ENCODE results near the gene MNS1. TPM values are rescaled to one million over a fixed set of nuclear protein-coding genes. Genes with fewer than 3 reads are reported as not detected.

Gene MNS1
- total and polyA plus RNA-seq, 2 of the 13 experiments (the other 11 are each of a cell fraction or from before 2014, with no cell fraction given), result 0.22 to 1.7 TPM

GRCh38 chr15:56394909-56395308 lies 70.0 kb downstream of the MNS1 start:
- Histone ChIP-seq H3K9me3 (ENCODE audit: low read length) (no peaks in the 10 kb centered on the region), H3K27ac (ENCODE audit: extremely low read length, insufficient read depth, low read length) (no peak overlapping the region), H3K36me3 (replicated peaks in 1 of 2; ENCODE audit: control insufficient read depth in 1 of 2, insufficient read depth in 2 of 2, low read length in 2 of 2) (no peaks in the 10 kb centered on the region), H3K9ac (ENCODE audit: insufficient read depth, low read depth, low read length) (no peak overlapping the region), H3K4me1 (ENCODE audit: insufficient read depth, low read length) (no peaks in the 10 kb centered on the region), H3K79me2 (ENCODE audit: insufficient read depth, low read length) (no peaks in the 10 kb centered on the region), H4K20me1 (ENCODE audit: insufficient read depth, low read length) (no peaks in the 10 kb centered on the region), H3K4me3 (replicated peaks in 1 of 3; ENCODE audit: insufficient read depth in 1 of 3, low read depth in 2 of 3, low read length in 3 of 3) (no peak overlapping the region), H2AFZ (ENCODE audit: low read length) (no peak overlapping the region), H3K4me2 (ENCODE audit: low read depth, low read length) (no peak overlapping the region), H3K27me3 (ENCODE audit: control insufficient read depth in 1 of 2, insufficient read depth in 2 of 2, low read length in 2 of 2) (no peaks in the 10 kb centered on the region)
- FAIRE-seq (no peak), ATAC-seq (no peak), DNase-seq (ENCODE audit: low spot score) (no peak)
- WGBS (ENCODE audit: low lambda C conversion rate), result 97% methylated on average over 1 of the region's 1 CpG
- BruUV-seq (replicated peaks), result no TSS peak
- ChIA-PET CTCF (ENCODE audit: low intra/inter-chr PET ratio, low total read pairs) (no interaction called here), POLR2A (no interaction called here)
- intact Hi-C loops (cut with micrococcal nuclease; ENCODE audit: unreplicated experiment), result no loop called here
- in situ Hi-C loops (cut with HindIII; ENCODE audit: extremely low pct_ligation_motif_present, low pct_unique_long_range_greater_than_20kb), result no loop called here
- TF ChIP-seq ZBTB7B (CRISPR knock-in tag; IDR thresholded peaks at IDR 0.05), result no peak

- DNase-seq (ENCODE audit: low spot score) (no peak), ATAC-seq (no peak), FAIRE-seq (no peak)
- Histone ChIP-seq H3K27me3 (ENCODE audit: control insufficient read depth in 1 of 2, insufficient read depth in 2 of 2, low read length in 2 of 2) (no peaks in the 10 kb centered on the region), H3K9me3 (ENCODE audit: low read length) (no peaks in the 10 kb centered on the region), H3K36me3 (replicated peaks in 1 of 2; ENCODE audit: control insufficient read depth in 1 of 2, insufficient read depth in 2 of 2, low read length in 2 of 2) (no peaks in the 10 kb centered on the region), H4K20me1 (ENCODE audit: insufficient read depth, low read length) (no peaks in the 10 kb centered on the region), H2AFZ (ENCODE audit: low read length) (no peak overlapping the region), H3K4me3 (replicated peaks in 1 of 3; ENCODE audit: insufficient read depth in 1 of 3, low read depth in 2 of 3, low read length in 3 of 3) (no peak overlapping the region), H3K4me2 (ENCODE audit: low read depth, low read length) (no peak overlapping the region), H3K79me2 (ENCODE audit: insufficient read depth, low read length) (no peaks in the 10 kb centered on the region), H3K9ac (ENCODE audit: insufficient read depth, low read depth, low read length) (no peak overlapping the region), H3K4me1 (ENCODE audit: insufficient read depth, low read length) (no peaks in the 10 kb centered on the region), H3K27ac (ENCODE audit: extremely low read length, insufficient read depth, low read length) (no peak overlapping the region)
- in situ Hi-C loops (cut with HindIII; ENCODE audit: extremely low pct_ligation_motif_present, low pct_unique_long_range_greater_than_20kb) (no loop called here), intact Hi-C loops (cut with micrococcal nuclease; ENCODE audit: unreplicated experiment) (no loop called here)
- no TSS peak for BruUV-seq (replicated peaks)
- 100% methylated on average over 1 of the region's 1 CpG for WGBS (ENCODE audit: low lambda C conversion rate)
- POLR2A ChIA-PET, result no interaction called here
- CTCF ChIA-PET (ENCODE audit: low intra/inter-chr PET ratio, low total read pairs), result no interaction called here
- no peak for TF ChIP-seq ZNF260 (CRISPR knock-in tag; IDR thresholded peaks at IDR 0.05; ENCODE audit: borderline replicate concordance, low read depth)
- TF ChIP-seq ZSCAN20 (CRISPR knock-in tag; IDR thresholded peaks at IDR 0.05; ENCODE audit: borderline replicate concordance), result no peak
- TF ChIP-seq ATF7-NPFF (CRISPR knock-in tag; IDR thresholded peaks at IDR 0.05; ENCODE audit: low read depth), result no peak
- no peak for TF ChIP-seq TCF7L2 (IDR thresholded peaks at IDR 0.05; ENCODE audit: low read depth, low read length)
- TF ChIP-seq WIZ (CRISPR knock-in tag; IDR thresholded peaks at IDR 0.05), result no peak
- TF ChIP-seq PRDM15 (CRISPR knock-in tag; IDR thresholded peaks at IDR 0.05), result no peak
- TF ChIP-seq ZHX2 (IDR thresholded peaks at IDR 0.05; ENCODE audit: low read depth), result no peak
- TF ChIP-seq ZHX2 (CRISPR knock-in tag; IDR thresholded peaks at IDR 0.05; ENCODE audit: borderline replicate concordance), result no peak
- no peak for TF ChIP-seq SNAI1 (CRISPR knock-in tag; IDR thresholded peaks at IDR 0.05; ENCODE audit: borderline replicate concordance)
Measured at GRCh38 chr15:56393277-56393676, 71.7 kb downstream of the MNS1 start.
